OCI-LY7 (cell line): ENCODE measurements around the gene TMEM255B. TPM values are rescaled to one million over a fixed set of nuclear protein-coding genes. Genes with fewer than 3 reads are reported as not detected.

Experiments used
- BruUV-seq: library from RNA; stranded (reverse); fragments of 400-500 nt; replicated peaks from 2 replicates; lab custom pipeline; 2021; lab: Mats Ljungman, UMichigan
- CTCF ChIA-PET: fragments of 300-600 bp; sonication (Branson Sonifier 250); formaldehyde crosslinking; loops from one replicate; lab custom pipeline; 2022; ENCODE audit warnings: antibody characterized with exemption; ENCODE audit not compliant: unreplicated experiment; lab: Charles Lee
- POLR2A ChIA-PET: fragments of 300-600 bp; sonication (Branson Sonifier 250); formaldehyde crosslinking; loops from one replicate; lab custom pipeline; 2022; ENCODE audit warnings: antibody characterized with exemption; lab: Charles Lee
- DNase-seq: peaks from one replicate; pipeline ENCODE4 v3.0.0-alpha.2; 2015; ENCODE audit warnings: low spot score
- H2AFZ ChIP-seq: fragments of 200-600 bp; sonication (generic), shearing (Covaris generic); 2 replicates; pipeline ENCODE4 v1.6.1; 2014; ENCODE audit warnings: mild to moderate bottlenecking, antibody characterized with exemption, low read length, moderate library complexity
- H3K27ac ChIP-seq: fragments of 200-600 bp; sonication (generic); 2 replicates; pipeline ENCODE4 v1.5.1; 2014; ENCODE audit warnings: mixed run types, low read depth, mild to moderate bottlenecking, moderate library complexity, low read length, inconsistent platforms; ENCODE audit not compliant: poor library complexity, severe bottlenecking
- H3K36me3 ChIP-seq: fragments of 200-600 bp; sonication (generic); 2 replicates; pipeline ENCODE4 v1.6.1; 2014; ENCODE audit warnings: mild to moderate bottlenecking, antibody characterized with exemption, low read length, moderate library complexity, mixed read lengths; ENCODE audit not compliant: insufficient read depth
- H3K4me1 ChIP-seq: fragments of 200-600 bp; sonication (generic); 2 replicates; pipeline ENCODE4 v1.5.1; 2014; ENCODE audit warnings: mild to moderate bottlenecking, low read length; ENCODE audit not compliant: insufficient read depth, poor library complexity, severe bottlenecking
- H3K4me2 ChIP-seq: fragments of 200-600 bp; sonication (generic); 2 replicates; pipeline ENCODE4 v1.6.1; 2014; ENCODE audit warnings: mild to moderate bottlenecking, low read length
- H3K4me3 ChIP-seq: fragments of 200-600 bp; sonication (generic); 2 replicates; pipeline ENCODE4 v1.5.1; 2014; ENCODE audit warnings: mild to moderate bottlenecking, low read depth, low read length; ENCODE audit not compliant: poor library complexity, severe bottlenecking
- H3K79me2 ChIP-seq: fragments of 200-600 bp; sonication (generic); 2 replicates; pipeline ENCODE4 v1.6.1; 2016; ENCODE audit warnings: low read depth, mild to moderate bottlenecking, low read length, moderate library complexity, mixed read lengths; ENCODE audit not compliant: insufficient read depth
- H3K9me2 ChIP-seq: fragments of 200-600 bp; sonication (generic); 2 replicates; pipeline ENCODE4 v1.6.1; 2016; ENCODE audit warnings: mild to moderate bottlenecking, low read length, mixed read lengths; ENCODE audit not compliant: insufficient read depth
- H3K9me3 ChIP-seq: fragments of 200-600 bp; sonication (generic); 2 replicates; pipeline ENCODE4 v1.6.1; 2014; ENCODE audit warnings: mild to moderate bottlenecking, mixed run types, low read length, mixed read lengths
- H4K20me1 ChIP-seq: fragments of 200-600 bp; sonication (generic); 2 replicates; pipeline ENCODE4 v1.6.1; 2014; ENCODE audit warnings: mild to moderate bottlenecking, antibody characterized with exemption, low read length, moderate library complexity, mixed read lengths; ENCODE audit not compliant: insufficient read depth
- EZH2phosphoT487 ChIP-seq: fragments of 200-600 bp; sonication (generic); IDR thresholded peaks from 2 replicates; pipeline ENCODE4 v1.6.1; 2018; ENCODE audit warnings: low read depth, borderline replicate concordance, mild to moderate bottlenecking, mixed run types, antibody characterized with exemption, low read length, moderate library complexity, mixed read lengths
- intact Hi-C: fragments of 100-400 bp; cut with micrococcal nuclease; formaldehyde crosslinking; loops from one replicate; pipeline ENCODE4 v1.10.0; 2022; ENCODE audit not compliant: unreplicated experiment
- total RNA-seq, 2 experiments: library from RNA; depleted of rRNA in 1 of 2; stranded (reverse); fragments of >200 nt in 1 of 2; shearing (Covaris generic) in 1 of 2; gene quantifications; 2 replicates each; pipeline ENCODE4 v1.2.3, GENCODE V29; 2014 to 2022
- TF ChIP-seq, protein P1 (sequence below): fragments of 200-600 bp; sonication (generic); conservative IDR thresholded peaks from 2 replicates; pipeline ENCODE4 v1.5.1; 2014; ENCODE audit warnings: mild to moderate bottlenecking, antibody characterized with exemption, low read length, moderate library complexity, mixed read lengths

Gene TMEM255B
- total RNA-seq, 2 experiments from 2014 or later: 2.6 to 6.8 TPM

DNA sequence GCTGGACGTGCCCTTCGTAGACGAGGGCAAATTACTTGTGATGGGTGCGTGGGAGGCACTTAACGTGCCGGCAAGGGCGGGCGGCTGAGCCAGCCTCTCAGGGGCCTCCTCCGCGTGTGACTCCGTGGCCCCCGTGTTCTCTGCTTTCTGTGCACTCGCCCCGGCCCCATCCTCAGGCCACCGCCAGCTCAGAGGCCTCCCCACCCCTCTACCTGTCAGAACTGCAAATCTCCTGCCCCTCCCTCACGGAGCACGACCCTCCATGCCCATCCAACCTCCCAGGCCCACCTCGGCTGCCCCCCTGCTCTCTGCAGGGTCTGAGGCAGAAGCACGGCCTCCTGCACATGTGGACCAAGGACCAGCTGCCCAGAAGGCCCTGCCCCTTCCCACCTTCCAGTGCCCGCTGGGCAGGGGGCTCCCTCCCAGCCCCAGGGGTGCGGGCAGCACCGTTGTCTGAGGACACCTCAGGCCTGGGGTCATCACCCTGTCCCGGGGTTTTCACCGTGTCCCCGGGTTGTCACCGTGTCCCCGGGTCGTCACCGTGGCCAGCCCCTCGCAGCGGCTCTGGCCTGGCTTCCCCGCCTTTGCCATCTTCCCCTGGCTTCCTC lies 44.5 kb downstream of the TMEM255B start:
- BruUV-seq: no TSS peak
- Histone ChIP-seq H3K79me2 (no peaks in the 10 kb centered on the region), H3K9me2 (no peaks in the 10 kb centered on the region), H3K4me2 (no peak overlapping the region), H3K4me3 (no peak overlapping the region), H2AFZ (no peak overlapping the region), H3K36me3 (no peaks in the 10 kb centered on the region), H3K27ac (no peak overlapping the region), H3K4me1 (no peaks in the 10 kb centered on the region), H4K20me1 (no peaks in the 10 kb centered on the region), H3K9me3 (no peaks in the 10 kb centered on the region)
- ChIA-PET CTCF (no interaction called here), POLR2A (no interaction called here)
- DNase-seq: no peak
- TF ChIP-seq EZH2phosphoT487: no peak
- TF ChIP-seq, protein P1, sequence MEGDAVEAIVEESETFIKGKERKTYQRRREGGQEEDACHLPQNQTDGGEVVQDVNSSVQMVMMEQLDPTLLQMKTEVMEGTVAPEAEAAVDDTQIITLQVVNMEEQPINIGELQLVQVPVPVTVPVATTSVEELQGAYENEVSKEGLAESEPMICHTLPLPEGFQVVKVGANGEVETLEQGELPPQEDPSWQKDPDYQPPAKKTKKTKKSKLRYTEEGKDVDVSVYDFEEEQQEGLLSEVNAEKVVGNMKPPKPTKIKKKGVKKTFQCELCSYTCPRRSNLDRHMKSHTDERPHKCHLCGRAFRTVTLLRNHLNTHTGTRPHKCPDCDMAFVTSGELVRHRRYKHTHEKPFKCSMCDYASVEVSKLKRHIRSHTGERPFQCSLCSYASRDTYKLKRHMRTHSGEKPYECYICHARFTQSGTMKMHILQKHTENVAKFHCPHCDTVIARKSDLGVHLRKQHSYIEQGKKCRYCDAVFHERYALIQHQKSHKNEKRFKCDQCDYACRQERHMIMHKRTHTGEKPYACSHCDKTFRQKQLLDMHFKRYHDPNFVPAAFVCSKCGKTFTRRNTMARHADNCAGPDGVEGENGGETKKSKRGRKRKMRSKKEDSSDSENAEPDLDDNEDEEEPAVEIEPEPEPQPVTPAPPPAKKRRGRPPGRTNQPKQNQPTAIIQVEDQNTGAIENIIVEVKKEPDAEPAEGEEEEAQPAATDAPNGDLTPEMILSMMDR: no peak
- intact Hi-C loops: no loop called here

DNA sequence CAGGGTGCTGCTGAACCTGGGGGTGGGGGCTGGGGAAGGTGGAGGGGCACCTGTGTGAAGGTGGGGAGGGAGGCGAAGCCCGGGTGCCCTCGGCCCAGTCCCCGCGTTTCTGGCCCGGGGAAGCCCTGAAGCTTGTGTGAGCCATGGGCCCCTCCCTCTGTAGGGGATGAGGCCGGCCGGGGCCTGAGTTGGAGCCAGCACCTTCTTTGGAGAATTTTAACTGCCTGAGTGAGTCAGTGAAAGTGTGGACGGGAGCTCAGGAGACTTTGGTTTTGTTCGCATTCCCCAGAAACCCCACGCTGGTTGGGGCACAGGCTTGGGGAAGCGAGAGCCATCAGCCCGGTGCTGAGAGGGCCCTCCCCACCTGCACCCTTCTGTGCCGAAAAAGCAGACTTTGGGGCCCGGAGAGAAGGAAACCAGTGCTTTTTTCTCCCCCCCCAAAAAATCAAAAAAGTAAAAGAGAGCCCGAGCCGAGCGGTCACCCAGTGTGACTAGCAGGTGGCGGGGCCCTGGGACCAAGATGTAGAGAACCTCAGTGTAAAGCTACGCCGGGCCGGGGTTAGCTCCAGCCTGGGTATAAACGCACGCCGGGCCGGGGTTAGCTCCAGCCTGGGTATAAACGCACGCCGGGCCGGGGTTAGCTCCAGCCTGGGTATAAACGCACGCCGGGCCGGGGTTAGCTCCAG lies 45.1 kb downstream of the TMEM255B start:
- Histone ChIP-seq H3K79me2 (no peaks in the 10 kb centered on the region), H3K4me3 (no peak overlapping the region), H4K20me1 (no peaks in the 10 kb centered on the region), H3K36me3 (no peaks in the 10 kb centered on the region), H3K4me2 (no peak overlapping the region), H2AFZ (no peak overlapping the region), H3K9me3 (no peaks in the 10 kb centered on the region), H3K9me2 (no peaks in the 10 kb centered on the region), H3K4me1 (no peaks in the 10 kb centered on the region), H3K27ac (no peak overlapping the region)
- ChIA-PET CTCF (no interaction called here), POLR2A (no interaction called here)
- DNase-seq: no peak
- intact Hi-C loops: no loop called here
- TF ChIP-seq, protein P1: no peak
- no peak for TF ChIP-seq EZH2phosphoT487
- no TSS peak for BruUV-seq
